Brain microvascular endothelial cell (primary cell): ENCODE results near the gene PPP2R1B.

Source experiments
- DNase-seq: peaks from one replicate; pipeline ENCODE4 v3.0.0-alpha.2; 2020
- H3K27ac ChIP-seq: fragments of 250-450 bp; sonication (Bioruptor Pico); 2 replicates; pipeline ENCODE4 v1.5.1; 2020; ENCODE audit warnings: mild to moderate bottlenecking, moderate library complexity
- H3K27me3 ChIP-seq: fragments of 250-450 bp; sonication (Bioruptor Pico); replicated peaks from 2 replicates; pipeline ENCODE4 v1.5.1; 2020; ENCODE audit warnings: mild to moderate bottlenecking
- H3K36me3 ChIP-seq: fragments of 250-450 bp; sonication (Bioruptor Pico); replicated peaks from 2 replicates; pipeline ENCODE4 v1.5.1; 2020; ENCODE audit warnings: mild to moderate bottlenecking
- H3K4me3 ChIP-seq: 2 replicates; pipeline ENCODE4 v1.5.1; 2011; ENCODE audit warnings: low read depth, mild to moderate bottlenecking, control low read depth, low read length, moderate library complexity
- in situ Hi-C: cut with HindIII; loops from 2 replicates; pipeline ENCODE4 v1.10.0; 2017; ENCODE audit warnings: low sequenced_read_pairs, low pct_ligation_motif_present
- TF ChIP-seq, protein P1 (sequence below): IDR thresholded peaks from 2 replicates; pipeline ENCODE4 v1.5.1; 2011; ENCODE audit warnings: low read depth, mild to moderate bottlenecking, moderate library complexity, low read length, control low read depth, inconsistent platforms; ENCODE audit errors: missing control alignments

Gene PPP2R1B

DNA sequence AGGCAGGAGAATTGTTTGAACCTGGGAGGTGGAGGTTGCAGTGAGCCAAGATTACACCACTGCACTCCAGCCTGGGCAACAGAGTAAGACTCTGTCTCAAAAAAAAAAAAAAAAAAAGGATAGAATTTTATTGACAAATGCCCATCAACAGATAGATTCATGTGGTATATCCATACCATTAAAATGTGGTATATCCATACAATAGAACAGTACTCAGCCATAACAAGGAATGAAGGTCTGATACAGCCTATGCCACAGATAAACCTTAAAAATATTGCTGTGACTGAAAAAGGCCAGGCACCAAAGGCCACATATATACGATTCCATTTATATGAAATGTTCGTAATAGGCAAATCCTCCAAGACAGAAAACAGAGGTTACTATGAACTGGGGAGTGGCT lies 45.3 kb upstream of the PPP2R1B start:
- H3K27me3 ChIP-seq = no peaks in the 10 kb centered on the region
- TF ChIP-seq, protein P1, sequence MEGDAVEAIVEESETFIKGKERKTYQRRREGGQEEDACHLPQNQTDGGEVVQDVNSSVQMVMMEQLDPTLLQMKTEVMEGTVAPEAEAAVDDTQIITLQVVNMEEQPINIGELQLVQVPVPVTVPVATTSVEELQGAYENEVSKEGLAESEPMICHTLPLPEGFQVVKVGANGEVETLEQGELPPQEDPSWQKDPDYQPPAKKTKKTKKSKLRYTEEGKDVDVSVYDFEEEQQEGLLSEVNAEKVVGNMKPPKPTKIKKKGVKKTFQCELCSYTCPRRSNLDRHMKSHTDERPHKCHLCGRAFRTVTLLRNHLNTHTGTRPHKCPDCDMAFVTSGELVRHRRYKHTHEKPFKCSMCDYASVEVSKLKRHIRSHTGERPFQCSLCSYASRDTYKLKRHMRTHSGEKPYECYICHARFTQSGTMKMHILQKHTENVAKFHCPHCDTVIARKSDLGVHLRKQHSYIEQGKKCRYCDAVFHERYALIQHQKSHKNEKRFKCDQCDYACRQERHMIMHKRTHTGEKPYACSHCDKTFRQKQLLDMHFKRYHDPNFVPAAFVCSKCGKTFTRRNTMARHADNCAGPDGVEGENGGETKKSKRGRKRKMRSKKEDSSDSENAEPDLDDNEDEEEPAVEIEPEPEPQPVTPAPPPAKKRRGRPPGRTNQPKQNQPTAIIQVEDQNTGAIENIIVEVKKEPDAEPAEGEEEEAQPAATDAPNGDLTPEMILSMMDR = no peak
- in situ Hi-C loops = no loop called here

GRCh38 chr11:111808834-111809233 lies 42.6 kb upstream of the PPP2R1B start:
- TF ChIP-seq, protein P1 = no peak
- peaks cover 6% of the 10 kb centered on the region for H3K36me3 ChIP-seq
- no peak overlapping the region for H3K27ac ChIP-seq
- no peak overlapping the region for H3K4me3 ChIP-seq
- H3K27me3 ChIP-seq = no peaks in the 10 kb centered on the region
- in situ Hi-C loops = no loop called here
- no peak for DNase-seq

More for the DNA sequence above, 45.3 kb upstream of the PPP2R1B start:
- no peak overlapping the region for H3K4me3 ChIP-seq
- no peaks in the 10 kb centered on the region for H3K36me3 ChIP-seq
- DNase-seq = no peak
- H3K27ac ChIP-seq = no peak overlapping the region

DNA sequence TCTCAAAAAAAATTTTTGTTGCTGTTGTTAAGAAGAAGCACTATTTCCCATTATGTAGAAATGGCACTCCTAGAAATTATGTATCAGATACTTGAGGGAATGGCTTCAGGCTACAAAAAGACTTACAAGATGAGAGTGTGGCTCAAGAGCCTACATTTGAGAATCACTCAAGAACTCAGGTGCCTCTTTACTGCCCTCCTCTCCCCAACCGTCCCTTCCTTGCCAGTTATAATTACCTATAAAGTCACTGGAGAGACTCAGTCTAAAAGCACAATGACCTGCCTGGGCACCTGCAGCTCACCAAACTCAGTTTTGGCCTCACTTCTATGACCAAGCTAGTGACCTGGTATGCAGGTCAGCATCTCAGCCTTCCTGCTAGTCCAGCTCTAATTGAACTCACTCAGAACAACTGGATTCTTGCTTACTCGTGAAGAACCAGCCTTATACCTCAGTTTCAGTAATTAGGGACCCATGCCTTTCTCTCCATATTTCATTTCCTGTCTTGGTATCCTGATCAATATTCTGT lies 41.9 kb upstream of the PPP2R1B start:
- H3K36me3 ChIP-seq = peaks cover 6% of the 10 kb centered on the region

GRCh38 chr11:111807076-111807475 lies 40.9 kb upstream of the PPP2R1B start:
- DNase-seq = no peak

More for the DNA sequence above, 41.9 kb upstream of the PPP2R1B start:
- Histone ChIP-seq H3K27me3 (no peaks in the 10 kb centered on the region), H3K27ac (no peak overlapping the region), H3K4me3 (no peak overlapping the region)
- in situ Hi-C loops = no loop called here
- DNase-seq = no peak
- TF ChIP-seq, protein P1 = no peak

GRCh38 chr11:111801135-111801534 lies 34.9 kb upstream of the PPP2R1B start:
- DNase-seq = no peak
- in situ Hi-C loops = no loop called here
- Histone ChIP-seq H3K36me3 (peaks cover 6% of the 10 kb centered on the region), H3K4me3 (no peak overlapping the region), H3K27ac (no peak overlapping the region), H3K27me3 (no peaks in the 10 kb centered on the region)
- TF ChIP-seq, protein P1 = no peak

More at GRCh38 chr11:111807076-111807475, 40.9 kb upstream of the PPP2R1B start:
- Histone ChIP-seq H3K27ac (no peak overlapping the region), H3K27me3 (no peaks in the 10 kb centered on the region), H3K4me3 (no peak overlapping the region), H3K36me3 (peaks cover 6% of the 10 kb centered on the region)
- TF ChIP-seq, protein P1 = no peak
- in situ Hi-C loops = no loop called here

GRCh38 chr11:111798279-111798678 lies 32.1 kb upstream of the PPP2R1B start:
- Histone ChIP-seq H3K27me3 (no peaks in the 10 kb centered on the region), H3K27ac (no peak overlapping the region), H3K4me3 (no peak overlapping the region), H3K36me3 (no peaks in the 10 kb centered on the region)
- no peak for DNase-seq
- in situ Hi-C loops = no loop called here
- TF ChIP-seq, protein P1 = no peak
